HG02759 (cell line): ENCODE results near the gene NALCN.
A peak's percentile ranks its signal among the peaks of the same experiment; 100 is the strongest.

ENCODE experiments used
- ATAC-seq: cut with Tn5 transposase; IDR thresholded peaks from one replicate; pipeline ENCODE4 v1.9.1; 2021; ENCODE audit warnings: mild to moderate bottlenecking, moderate library complexity; ENCODE audit not compliant: unreplicated experiment

Gene NALCN

GRCh38 chr13:101416181-101417042, at the start of gene NALCN:
NALCN (minus strand) TSS chr13:101416508; CDS start chr13:101399126, 17,382 bp downstream.
- peak; percentile 48 for ATAC-seq

GRCh38 chr13:101465877-101466276, 49.6 kb upstream of the NALCN start:
- no peak for ATAC-seq

- no peak for ATAC-seq
Observed at GRCh38 chr13:101457176-101457575, 40.9 kb upstream of the NALCN start.

- no peak for ATAC-seq
Observed at GRCh38 chr13:101455863-101456262, 39.6 kb upstream of the NALCN start.

- no peak for ATAC-seq
Observed at GRCh38 chr13:101454767-101455166, 38.5 kb upstream of the NALCN start.

GRCh38 chr13:101453784-101454201, 37.5 kb upstream of the NALCN start:
- peak; percentile 50 for ATAC-seq

GRCh38 chr13:101452519-101453485, 36.5 kb upstream of the NALCN start, which contains the start of gene ITGBL1:
ITGBL1 (plus strand) TSS chr13:101452675; CDS start chr13:101452834, 159 bp downstream.
- peak; percentile 79 for ATAC-seq

GRCh38 chr13:101451641-101452040, 35.3 kb upstream of the NALCN start:
- no peak for ATAC-seq

- ATAC-seq, result no peak
Observed at GRCh38 chr13:101450749-101451130, 34.4 kb upstream of the NALCN start.

- ATAC-seq, result no peak
Observed at GRCh38 chr13:101449790-101450748, 33.8 kb upstream of the NALCN start.

GRCh38 chr13:101447852-101448251, 31.5 kb upstream of the NALCN start:
- no peak for ATAC-seq

- ATAC-seq, result no peak
Observed at GRCh38 chr13:101434486-101434885, 18.2 kb upstream of the NALCN start.

GRCh38 chr13:101433895-101434294, 17.6 kb upstream of the NALCN start:
- no peak for ATAC-seq

- ATAC-seq, result no peak
Observed at GRCh38 chr13:101429733-101430132, 13.4 kb upstream of the NALCN start.

GRCh38 chr13:101425623-101426022, 9.3 kb upstream of the NALCN start:
- no peak for ATAC-seq

- no peak for ATAC-seq
Observed at GRCh38 chr13:101425156-101425471, 8.8 kb upstream of the NALCN start.

GRCh38 chr13:101424381-101425155, 8.3 kb upstream of the NALCN start:
- no peak for ATAC-seq

GRCh38 chr13:101423872-101424271, 7.6 kb upstream of the NALCN start:
- ATAC-seq, result no peak

- no peak for ATAC-seq
Observed at GRCh38 chr13:101417501-101417900, 1.2 kb upstream of the NALCN start.

- no peak for ATAC-seq
Observed at GRCh38 chr13:101417043-101417406, 717 bp upstream of the NALCN start.
